H9 (cell line): ENCODE results near the gene PFN4. TPM values are rescaled to one million over a fixed set of nuclear protein-coding genes. Genes with fewer than 3 reads are reported as not detected.

Experiments used
- DNase-seq: peaks from one replicate; pipeline ENCODE4 v3.0.0-alpha.2; 2017
- H2AFZ ChIP-seq: one replicate; pipeline ENCODE4 v1.6.1; 2013; ENCODE audit warnings: mild to moderate bottlenecking, low read length, control low read depth, moderate library complexity
- H2AK5ac ChIP-seq: 2 replicates; pipeline ENCODE4 v1.6.1; 2013; ENCODE audit warnings: low read length, control low read depth, mixed read lengths; ENCODE audit not compliant: insufficient read length
- H2BK120ac ChIP-seq: one replicate; pipeline ENCODE4 v1.6.1; 2013; ENCODE audit warnings: low read depth, mild to moderate bottlenecking, low read length, control low read depth, inconsistent platforms; ENCODE audit not compliant: poor library complexity, severe bottlenecking
- H2BK12ac ChIP-seq: 2 replicates; pipeline ENCODE4 v1.6.1; 2013; ENCODE audit warnings: low read length, control low read depth, mixed read lengths, low read depth; ENCODE audit not compliant: insufficient read length
- H2BK15ac ChIP-seq: 2 replicates; pipeline ENCODE4 v1.6.1; 2013; ENCODE audit warnings: low read depth, low read length, control low read depth
- H2BK20ac ChIP-seq: one replicate; pipeline ENCODE4 v1.6.1; 2013; ENCODE audit warnings: low read depth, mild to moderate bottlenecking, low read length, control low read depth, inconsistent platforms; ENCODE audit not compliant: poor library complexity, severe bottlenecking
- H2BK5ac ChIP-seq: 2 replicates; pipeline ENCODE4 v1.6.1; 2013; ENCODE audit warnings: low read length, control low read depth, mixed read lengths; ENCODE audit not compliant: insufficient read length
- H3K14ac ChIP-seq: 2 replicates; pipeline ENCODE4 v1.6.1; 2013; ENCODE audit warnings: low read length, control low read depth; ENCODE audit not compliant: insufficient read depth
- H3K18ac ChIP-seq: 2 replicates; pipeline ENCODE4 v1.6.1; 2013; ENCODE audit warnings: low read depth, mild to moderate bottlenecking, mixed read lengths, low read length, control low read depth; ENCODE audit not compliant: insufficient read length
- H3K23ac ChIP-seq: 2 replicates; pipeline ENCODE4 v1.6.1; 2013; ENCODE audit warnings: low read length, control low read depth, mixed read lengths, low read depth; ENCODE audit not compliant: insufficient read length
- H3K23me2 ChIP-seq: 2 replicates; pipeline ENCODE4 v1.6.1; 2013; ENCODE audit warnings: low read depth, mild to moderate bottlenecking, mixed read lengths, low read length, control low read depth; ENCODE audit not compliant: insufficient read length, poor library complexity, severe bottlenecking
- H3K27ac ChIP-seq: 2 replicates; pipeline ENCODE4 v1.5.1; 2013; ENCODE audit warnings: low read length, control low read depth, mixed read lengths, low read depth; ENCODE audit not compliant: insufficient read length
- H3K27me3 ChIP-seq: 2 replicates; pipeline ENCODE4 v1.6.1; 2013; ENCODE audit warnings: low read length, control low read depth, inconsistent platforms; ENCODE audit not compliant: insufficient read depth
- H3K4ac ChIP-seq: 2 replicates; pipeline ENCODE4 v1.6.1; 2013; ENCODE audit warnings: low read depth, mild to moderate bottlenecking, control low read depth, inconsistent platforms, low read length, moderate library complexity
- H3K4me1 ChIP-seq: 2 replicates; pipeline ENCODE4 v1.6.1; 2013; ENCODE audit warnings: low read length, control low read depth, inconsistent platforms; ENCODE audit not compliant: insufficient read depth
- H3K4me2 ChIP-seq: 2 replicates; pipeline ENCODE4 v1.6.1; 2013; ENCODE audit warnings: low read length, control low read depth, mixed read lengths; ENCODE audit not compliant: insufficient read length, insufficient read depth
- H3K56ac ChIP-seq: 2 replicates; pipeline ENCODE4 v1.6.1; 2013; ENCODE audit warnings: low read depth, mild to moderate bottlenecking, mixed read lengths, low read length, control low read depth; ENCODE audit not compliant: insufficient read length
- H3K79me1 ChIP-seq: 2 replicates; pipeline ENCODE4 v1.6.1; 2013; ENCODE audit warnings: low read depth, mild to moderate bottlenecking, moderate library complexity, low read length, control low read depth, inconsistent platforms; ENCODE audit not compliant: insufficient read depth, poor library complexity, severe bottlenecking
- H3K79me2 ChIP-seq: 2 replicates; pipeline ENCODE4 v1.6.1; 2013; ENCODE audit warnings: low read length, control low read depth, inconsistent platforms; ENCODE audit not compliant: insufficient read depth
- H3K9ac ChIP-seq: 2 replicates; pipeline ENCODE4 v1.6.1; 2013; ENCODE audit warnings: low read length, control low read depth, mixed read lengths; ENCODE audit not compliant: insufficient read length; ENCODE audit errors: extremely low read depth
- H3K9me3 ChIP-seq: one replicate; pipeline ENCODE4 v1.6.1; 2013; ENCODE audit warnings: low read depth, low read length, inconsistent platforms; ENCODE audit not compliant: control insufficient read depth
- H3T11ph ChIP-seq: one replicate; pipeline ENCODE4 v1.6.1; 2013; ENCODE audit warnings: mild to moderate bottlenecking, low read length, control low read depth, inconsistent platforms
- H4K20me1 ChIP-seq: one replicate; pipeline ENCODE4 v1.6.1; 2013; ENCODE audit not compliant: control insufficient read depth, insufficient read length, insufficient read depth
- H4K5ac ChIP-seq: 2 replicates; pipeline ENCODE4 v1.6.1; 2013; ENCODE audit warnings: low read depth, mild to moderate bottlenecking, mixed read lengths, low read length, control low read depth; ENCODE audit not compliant: insufficient read length
- H4K8ac ChIP-seq: replicated peaks from 2 replicates; pipeline ENCODE4 v1.6.1; 2013; ENCODE audit warnings: low read length, control low read depth, mixed read lengths, low read depth; ENCODE audit not compliant: insufficient read length
- H4K91ac ChIP-seq: 2 replicates; pipeline ENCODE4 v1.6.1; 2013; ENCODE audit warnings: low read depth, mild to moderate bottlenecking, moderate library complexity, mixed read lengths, low read length, control low read depth; ENCODE audit not compliant: insufficient read length
- H3K27ac Mint-ChIP-seq, 3 experiments: 2 replicates in 2 of 3; 3 replicates in 1 of 3; pipeline ENCODE4 v1.8.0; 2020 to 2021; ENCODE audit warnings: mixed read lengths in 3 of 3, mild to moderate bottlenecking in 1 of 3, moderate library complexity in 1 of 3
- H3K27me3 Mint-ChIP-seq: 2 replicates; pipeline ENCODE4 v1.8.0; 2021; ENCODE audit warnings: low read depth, mild to moderate bottlenecking, moderate library complexity, mixed read lengths
- H3K36me3 Mint-ChIP-seq, 3 experiments: 2 replicates in 2 of 3; 3 replicates in 1 of 3; pipeline ENCODE4 v1.8.0; 2020 to 2021; ENCODE audit warnings: low read depth in 3 of 3, mixed read lengths in 3 of 3; ENCODE audit not compliant: insufficient read depth in 1 of 3
- H3K4me1 Mint-ChIP-seq, 2 experiments: 2 replicates each; pipeline ENCODE4 v1.8.0; 2020; ENCODE audit warnings: mixed read lengths in 2 of 2
- H3K4me3 Mint-ChIP-seq, 2 experiments: 2 replicates in 1 of 2; 3 replicates in 1 of 2; pipeline ENCODE4 v1.8.0; 2020 to 2021; ENCODE audit warnings: mild to moderate bottlenecking in 2 of 2, mixed read lengths in 2 of 2, moderate library complexity in 1 of 2
- H3K9me3 Mint-ChIP-seq, 2 experiments: 2 replicates in 1 of 2; 3 replicates in 1 of 2; pipeline ENCODE4 v1.8.0; 2020; ENCODE audit warnings: mild to moderate bottlenecking in 2 of 2, mixed read lengths in 2 of 2, moderate library complexity in 1 of 2
- CTCF ChIP-seq: fragments of 200-600 bp; sonication (generic); conservative IDR thresholded peaks from 3 replicates; pipeline ENCODE4 v1.8.0; 2021; ENCODE audit warnings: antibody characterized with exemption, mild to moderate bottlenecking
- WGBS: extraction: QIAGEN DNeasy Blood & Tissue Kit; methylation state at CpG from one replicate; pipeline ENCODE4 v1.1.7; 2013; ENCODE audit warnings: missing lambda C conversion rate, low lambda C conversion rate, mixed read lengths; ENCODE audit not compliant: insufficient read length; ENCODE audit errors: extremely low coverage; 5-methylcytosine and 5-hydroxymethylcytosine counted together
- total RNA-seq: library from RNA; stranded (reverse); gene quantifications from 2 replicates; pipeline ENCODE4 v1.2.1, GENCODE V29; 2021

Gene PFN4
- total RNA-seq, 1 experiment from 2014 or later: not detected

GRCh38 chr2:24104110-24104650, 19.0 kb downstream of the PFN4 start:
- no peaks in the 10 kb centered on the region; the same call in 1 of the 2 replicates for H3K27me3 Mint-ChIP-seq
- H2BK120ac ChIP-seq: no peak overlapping the region

More at GRCh38 chr2:24104110-24104650, 19.0 kb downstream of the PFN4 start:
- H3K23me2 ChIP-seq: no peaks in the 10 kb centered on the region
- H3T11ph ChIP-seq: no peak overlapping the region
- no peak overlapping the region for H3K14ac ChIP-seq
- WGBS: no CpG with 5 or more reads among the region's 8 CpGs
- Mint-ChIP-seq H3K9me3 (peaks cover 14 to 21% of the 10 kb centered on the region in 2 experiments; a peak in 4 of 5 replicates), H3K4me1 (peaks cover 0 to 5% of the 10 kb centered on the region in 2 experiments; a peak in 1 of 4 replicates), H3K4me3 (no peak overlapping the region), H3K27ac (no peak overlapping the region), H3K36me3 (peaks cover 0 to 9% (median 0%) of the 10 kb centered on the region in 3 experiments; a peak in 3 of 7 replicates)
- H3K56ac ChIP-seq: no peak overlapping the region
- no peaks in the 10 kb centered on the region for H3K27me3 ChIP-seq
- H4K5ac ChIP-seq: no peak overlapping the region
- H3K9me3 ChIP-seq: no peaks in the 10 kb centered on the region
- TF ChIP-seq CTCF: no peak
- no peak overlapping the region for H2BK5ac ChIP-seq
- no peaks in the 10 kb centered on the region for H3K79me2 ChIP-seq
- H3K23ac ChIP-seq: no peak overlapping the region
- H3K9ac ChIP-seq: no peak overlapping the region
- no peak overlapping the region for H2AK5ac ChIP-seq
- DNase-seq: no peak
- no peak overlapping the region for H2BK12ac ChIP-seq
- H3K27ac ChIP-seq: no peak overlapping the region
- no peak overlapping the region for H2BK20ac ChIP-seq
- H3K79me1 ChIP-seq: no peaks in the 10 kb centered on the region
- peak overlapping the region; percentile 18 for H4K8ac ChIP-seq
- no peaks in the 10 kb centered on the region for H4K20me1 ChIP-seq
- no peak overlapping the region for H2BK15ac ChIP-seq
- no peak overlapping the region for H2AFZ ChIP-seq
- H3K4ac ChIP-seq: no peak overlapping the region
- H4K91ac ChIP-seq: no peak overlapping the region
- H3K4me2 ChIP-seq: no peak overlapping the region
- no peak overlapping the region for H3K18ac ChIP-seq
- H3K4me1 ChIP-seq: no peaks in the 10 kb centered on the region
